Measurements from ENCODE around the gene SLC19A1.

DNA sequence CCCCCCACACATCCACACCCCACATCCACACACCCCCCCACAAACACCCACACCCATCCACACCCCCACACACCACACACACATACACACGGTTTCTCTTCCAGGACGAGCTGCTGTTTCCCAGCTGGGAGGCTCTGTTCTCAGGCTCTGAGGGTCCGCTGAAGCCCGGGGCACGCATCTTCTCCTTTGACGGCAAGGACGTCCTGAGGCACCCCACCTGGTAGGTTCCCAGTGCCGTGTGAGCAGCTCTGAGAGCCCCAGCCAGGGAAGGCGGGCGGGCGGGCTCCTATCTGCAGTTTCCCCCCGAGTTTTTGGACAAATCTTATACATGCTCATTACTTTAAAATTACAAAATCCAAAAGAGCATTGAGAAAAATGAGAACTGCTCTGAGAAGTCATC, 31.2 kb downstream of the SLC19A1 start:
- TF ChIP-seq CTCF (IDR thresholded peaks at IDR 0.05) = no peak
- no peak for TF ChIP-seq POLR2A (IDR thresholded peaks at IDR 0.05)
